H9 (cell line): Measurements from ENCODE around the gene PLXNC1. TPM values are rescaled to one million over a fixed set of nuclear protein-coding genes. Genes with fewer than 3 reads are reported as not detected.

ENCODE experiments used
- DNase-seq: peaks from one replicate; pipeline ENCODE4 v3.0.0-alpha.2; 2017
- H2AFZ ChIP-seq: one replicate; pipeline ENCODE4 v1.6.1; 2013; ENCODE audit warnings: mild to moderate bottlenecking, low read length, control low read depth, moderate library complexity
- H2AK5ac ChIP-seq: 2 replicates; pipeline ENCODE4 v1.6.1; 2013; ENCODE audit warnings: low read length, control low read depth, mixed read lengths; ENCODE audit not compliant: insufficient read length
- H2BK120ac ChIP-seq: one replicate; pipeline ENCODE4 v1.6.1; 2013; ENCODE audit warnings: low read depth, mild to moderate bottlenecking, low read length, control low read depth, inconsistent platforms; ENCODE audit not compliant: poor library complexity, severe bottlenecking
- H2BK12ac ChIP-seq: 2 replicates; pipeline ENCODE4 v1.6.1; 2013; ENCODE audit warnings: low read length, control low read depth, mixed read lengths, low read depth; ENCODE audit not compliant: insufficient read length
- H2BK15ac ChIP-seq: 2 replicates; pipeline ENCODE4 v1.6.1; 2013; ENCODE audit warnings: low read depth, low read length, control low read depth
- H2BK20ac ChIP-seq: one replicate; pipeline ENCODE4 v1.6.1; 2013; ENCODE audit warnings: low read depth, mild to moderate bottlenecking, low read length, control low read depth, inconsistent platforms; ENCODE audit not compliant: poor library complexity, severe bottlenecking
- H2BK5ac ChIP-seq: 2 replicates; pipeline ENCODE4 v1.6.1; 2013; ENCODE audit warnings: low read length, control low read depth, mixed read lengths; ENCODE audit not compliant: insufficient read length
- H3K14ac ChIP-seq: 2 replicates; pipeline ENCODE4 v1.6.1; 2013; ENCODE audit warnings: low read length, control low read depth; ENCODE audit not compliant: insufficient read depth
- H3K18ac ChIP-seq: 2 replicates; pipeline ENCODE4 v1.6.1; 2013; ENCODE audit warnings: low read depth, mild to moderate bottlenecking, mixed read lengths, low read length, control low read depth; ENCODE audit not compliant: insufficient read length
- H3K23ac ChIP-seq: 2 replicates; pipeline ENCODE4 v1.6.1; 2013; ENCODE audit warnings: low read length, control low read depth, mixed read lengths, low read depth; ENCODE audit not compliant: insufficient read length
- H3K23me2 ChIP-seq: 2 replicates; pipeline ENCODE4 v1.6.1; 2013; ENCODE audit warnings: low read depth, mild to moderate bottlenecking, mixed read lengths, low read length, control low read depth; ENCODE audit not compliant: insufficient read length, poor library complexity, severe bottlenecking
- H3K27ac ChIP-seq: 2 replicates; pipeline ENCODE4 v1.5.1; 2013; ENCODE audit warnings: low read length, control low read depth, mixed read lengths, low read depth; ENCODE audit not compliant: insufficient read length
- H3K27me3 ChIP-seq: 2 replicates; pipeline ENCODE4 v1.6.1; 2013; ENCODE audit warnings: low read length, control low read depth, inconsistent platforms; ENCODE audit not compliant: insufficient read depth
- H3K4ac ChIP-seq: 2 replicates; pipeline ENCODE4 v1.6.1; 2013; ENCODE audit warnings: low read depth, mild to moderate bottlenecking, control low read depth, inconsistent platforms, low read length, moderate library complexity
- H3K4me1 ChIP-seq: 2 replicates; pipeline ENCODE4 v1.6.1; 2013; ENCODE audit warnings: low read length, control low read depth, inconsistent platforms; ENCODE audit not compliant: insufficient read depth
- H3K4me2 ChIP-seq: 2 replicates; pipeline ENCODE4 v1.6.1; 2013; ENCODE audit warnings: low read length, control low read depth, mixed read lengths; ENCODE audit not compliant: insufficient read length, insufficient read depth
- H3K56ac ChIP-seq: 2 replicates; pipeline ENCODE4 v1.6.1; 2013; ENCODE audit warnings: low read depth, mild to moderate bottlenecking, mixed read lengths, low read length, control low read depth; ENCODE audit not compliant: insufficient read length
- H3K79me1 ChIP-seq: 2 replicates; pipeline ENCODE4 v1.6.1; 2013; ENCODE audit warnings: low read depth, mild to moderate bottlenecking, moderate library complexity, low read length, control low read depth, inconsistent platforms; ENCODE audit not compliant: insufficient read depth, poor library complexity, severe bottlenecking
- H3K79me2 ChIP-seq: 2 replicates; pipeline ENCODE4 v1.6.1; 2013; ENCODE audit warnings: low read length, control low read depth, inconsistent platforms; ENCODE audit not compliant: insufficient read depth
- H3K9ac ChIP-seq: 2 replicates; pipeline ENCODE4 v1.6.1; 2013; ENCODE audit warnings: low read length, control low read depth, mixed read lengths; ENCODE audit not compliant: insufficient read length; ENCODE audit errors: extremely low read depth
- H3K9me3 ChIP-seq: one replicate; pipeline ENCODE4 v1.6.1; 2013; ENCODE audit warnings: low read depth, low read length, inconsistent platforms; ENCODE audit not compliant: control insufficient read depth
- H3T11ph ChIP-seq: one replicate; pipeline ENCODE4 v1.6.1; 2013; ENCODE audit warnings: mild to moderate bottlenecking, low read length, control low read depth, inconsistent platforms
- H4K20me1 ChIP-seq: one replicate; pipeline ENCODE4 v1.6.1; 2013; ENCODE audit not compliant: control insufficient read depth, insufficient read length, insufficient read depth
- H4K5ac ChIP-seq: 2 replicates; pipeline ENCODE4 v1.6.1; 2013; ENCODE audit warnings: low read depth, mild to moderate bottlenecking, mixed read lengths, low read length, control low read depth; ENCODE audit not compliant: insufficient read length
- H4K8ac ChIP-seq: replicated peaks from 2 replicates; pipeline ENCODE4 v1.6.1; 2013; ENCODE audit warnings: low read length, control low read depth, mixed read lengths, low read depth; ENCODE audit not compliant: insufficient read length
- H4K91ac ChIP-seq: 2 replicates; pipeline ENCODE4 v1.6.1; 2013; ENCODE audit warnings: low read depth, mild to moderate bottlenecking, moderate library complexity, mixed read lengths, low read length, control low read depth; ENCODE audit not compliant: insufficient read length
- H3K27ac Mint-ChIP-seq, 3 experiments: 2 replicates in 2 of 3; 3 replicates in 1 of 3; pipeline ENCODE4 v1.8.0; 2020 to 2021; ENCODE audit warnings: mixed read lengths in 3 of 3, mild to moderate bottlenecking in 1 of 3, moderate library complexity in 1 of 3
- H3K27me3 Mint-ChIP-seq: 2 replicates; pipeline ENCODE4 v1.8.0; 2021; ENCODE audit warnings: low read depth, mild to moderate bottlenecking, moderate library complexity, mixed read lengths
- H3K36me3 Mint-ChIP-seq, 3 experiments: 2 replicates in 2 of 3; 3 replicates in 1 of 3; pipeline ENCODE4 v1.8.0; 2020 to 2021; ENCODE audit warnings: low read depth in 3 of 3, mixed read lengths in 3 of 3; ENCODE audit not compliant: insufficient read depth in 1 of 3
- H3K4me1 Mint-ChIP-seq, 2 experiments: 2 replicates each; pipeline ENCODE4 v1.8.0; 2020; ENCODE audit warnings: mixed read lengths in 2 of 2
- H3K4me3 Mint-ChIP-seq, 2 experiments: 2 replicates in 1 of 2; 3 replicates in 1 of 2; pipeline ENCODE4 v1.8.0; 2020 to 2021; ENCODE audit warnings: mild to moderate bottlenecking in 2 of 2, mixed read lengths in 2 of 2, moderate library complexity in 1 of 2
- H3K9me3 Mint-ChIP-seq, 2 experiments: 2 replicates in 1 of 2; 3 replicates in 1 of 2; pipeline ENCODE4 v1.8.0; 2020; ENCODE audit warnings: mild to moderate bottlenecking in 2 of 2, mixed read lengths in 2 of 2, moderate library complexity in 1 of 2
- WGBS: extraction: QIAGEN DNeasy Blood & Tissue Kit; methylation state at CpG from one replicate; pipeline ENCODE4 v1.1.7; 2013; ENCODE audit warnings: missing lambda C conversion rate, low lambda C conversion rate, mixed read lengths; ENCODE audit not compliant: insufficient read length; ENCODE audit errors: extremely low coverage; 5-methylcytosine and 5-hydroxymethylcytosine counted together
- total RNA-seq: library from RNA; stranded (reverse); gene quantifications from 2 replicates; pipeline ENCODE4 v1.2.1, GENCODE V29; 2021
- TF ChIP-seq, protein P1 (sequence below): fragments of 200-600 bp; sonication (generic); conservative IDR thresholded peaks from 3 replicates; pipeline ENCODE4 v1.8.0; 2021; ENCODE audit warnings: antibody characterized with exemption, mild to moderate bottlenecking

The PLXNC1 gene
- total RNA-seq, 1 experiment from 2014 or later: 1.2 TPM

DNA sequence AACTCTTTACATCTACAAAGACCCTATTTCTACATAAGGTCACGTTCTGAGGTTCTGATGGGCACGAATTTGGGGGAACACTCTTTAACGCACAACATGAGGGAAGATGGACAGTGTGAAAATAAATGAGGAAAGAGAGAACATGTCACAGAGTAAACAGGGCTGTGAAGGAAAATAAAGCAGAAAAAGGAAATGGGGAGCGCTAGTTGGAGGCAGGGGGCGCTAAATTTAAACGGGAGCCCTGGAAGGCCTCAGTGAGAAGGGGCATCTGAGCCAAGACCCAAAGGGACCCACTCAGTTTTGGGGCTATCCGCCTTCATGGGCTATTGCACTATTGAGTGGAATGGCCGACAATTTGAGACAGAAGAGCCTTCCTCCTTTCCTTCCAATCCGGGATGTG is 50.5 kb downstream of the PLXNC1 start:
- Histone ChIP-seq H3K4me1 (peaks cover 5% of the 10 kb centered on the region; the same call in 1 of the 2 replicates), H2BK20ac (no peak overlapping the region), H2BK15ac (no peak overlapping the region), H3K79me1 (no peaks in the 10 kb centered on the region), H2BK12ac (no peak overlapping the region), H3K14ac (no peak overlapping the region), H3K27ac (no peak overlapping the region), H4K8ac (no peak overlapping the region), H3K23me2 (no peaks in the 10 kb centered on the region), H4K91ac (no peak overlapping the region), H3K23ac (no peak overlapping the region), H2BK120ac (no peak overlapping the region), H2AK5ac (no peak overlapping the region), H3K4ac (no peak overlapping the region), H4K5ac (no peak overlapping the region), H3T11ph (no peak overlapping the region), H3K9ac (no peak overlapping the region), H4K20me1 (no peaks in the 10 kb centered on the region), H3K27me3 (no peaks in the 10 kb centered on the region), H3K56ac (no peak overlapping the region), H2BK5ac (no peak overlapping the region), H3K4me2 (no peak overlapping the region), H3K18ac (no peak overlapping the region), H3K79me2 (no peaks in the 10 kb centered on the region), H3K9me3 (no peaks in the 10 kb centered on the region), H2AFZ (no peak overlapping the region)
- peaks cover 0 to 6% of the 10 kb centered on the region in 2 experiments; a peak in 3 of 5 replicates for H3K9me3 Mint-ChIP-seq
- H3K36me3 Mint-ChIP-seq: peaks cover 0 to 7% (median 7%) of the 10 kb centered on the region in 3 experiments; a peak in 5 of 7 replicates
- H3K27ac Mint-ChIP-seq: no peak overlapping the region
- no CpG with 5 or more reads among the region's 9 CpGs for WGBS
- DNase-seq: no peak
- peaks cover 10 to 15% of the 10 kb centered on the region in 2 experiments for H3K4me1 Mint-ChIP-seq
- no peak overlapping the region for H3K4me3 Mint-ChIP-seq
- TF ChIP-seq, protein P1, sequence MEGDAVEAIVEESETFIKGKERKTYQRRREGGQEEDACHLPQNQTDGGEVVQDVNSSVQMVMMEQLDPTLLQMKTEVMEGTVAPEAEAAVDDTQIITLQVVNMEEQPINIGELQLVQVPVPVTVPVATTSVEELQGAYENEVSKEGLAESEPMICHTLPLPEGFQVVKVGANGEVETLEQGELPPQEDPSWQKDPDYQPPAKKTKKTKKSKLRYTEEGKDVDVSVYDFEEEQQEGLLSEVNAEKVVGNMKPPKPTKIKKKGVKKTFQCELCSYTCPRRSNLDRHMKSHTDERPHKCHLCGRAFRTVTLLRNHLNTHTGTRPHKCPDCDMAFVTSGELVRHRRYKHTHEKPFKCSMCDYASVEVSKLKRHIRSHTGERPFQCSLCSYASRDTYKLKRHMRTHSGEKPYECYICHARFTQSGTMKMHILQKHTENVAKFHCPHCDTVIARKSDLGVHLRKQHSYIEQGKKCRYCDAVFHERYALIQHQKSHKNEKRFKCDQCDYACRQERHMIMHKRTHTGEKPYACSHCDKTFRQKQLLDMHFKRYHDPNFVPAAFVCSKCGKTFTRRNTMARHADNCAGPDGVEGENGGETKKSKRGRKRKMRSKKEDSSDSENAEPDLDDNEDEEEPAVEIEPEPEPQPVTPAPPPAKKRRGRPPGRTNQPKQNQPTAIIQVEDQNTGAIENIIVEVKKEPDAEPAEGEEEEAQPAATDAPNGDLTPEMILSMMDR: peak; percentile 60
- peaks cover 24% of the 10 kb centered on the region for H3K27me3 Mint-ChIP-seq
